Hepatocyte (in vitro differentiated cells): ENCODE data around the gene RPP21.

ENCODE experiments used
- CTCF ChIP-seq: fragments of 200-600 bp; sonication (generic); IDR thresholded peaks from 2 replicates; pipeline ENCODE4 v1.5.1; 2016; ENCODE audit warnings: antibody characterized with exemption, mild to moderate bottlenecking; ENCODE audit not compliant: poor library complexity
- EZH2 ChIP-seq: fragments of 200-600 bp; sonication (generic); IDR thresholded peaks from 2 replicates; pipeline ENCODE4 v1.6.1; 2016; ENCODE audit warnings: antibody characterized with exemption, mild to moderate bottlenecking, borderline replicate concordance

GRCh38 chr6:30341728-30342127 is 3.2 kb upstream of the RPP21 start:
- no peak for TF ChIP-seq CTCF
- TF ChIP-seq EZH2, result no peak
